ENCODE results near the gene KDM2B. TPM values are rescaled to one million over a fixed set of nuclear protein-coding genes. Genes with fewer than 3 reads are reported as not detected.

KDM2B gene
- total RNA-seq, 2 donors from 2014 or later, result 14.7 to 24.5 TPM

DNA sequence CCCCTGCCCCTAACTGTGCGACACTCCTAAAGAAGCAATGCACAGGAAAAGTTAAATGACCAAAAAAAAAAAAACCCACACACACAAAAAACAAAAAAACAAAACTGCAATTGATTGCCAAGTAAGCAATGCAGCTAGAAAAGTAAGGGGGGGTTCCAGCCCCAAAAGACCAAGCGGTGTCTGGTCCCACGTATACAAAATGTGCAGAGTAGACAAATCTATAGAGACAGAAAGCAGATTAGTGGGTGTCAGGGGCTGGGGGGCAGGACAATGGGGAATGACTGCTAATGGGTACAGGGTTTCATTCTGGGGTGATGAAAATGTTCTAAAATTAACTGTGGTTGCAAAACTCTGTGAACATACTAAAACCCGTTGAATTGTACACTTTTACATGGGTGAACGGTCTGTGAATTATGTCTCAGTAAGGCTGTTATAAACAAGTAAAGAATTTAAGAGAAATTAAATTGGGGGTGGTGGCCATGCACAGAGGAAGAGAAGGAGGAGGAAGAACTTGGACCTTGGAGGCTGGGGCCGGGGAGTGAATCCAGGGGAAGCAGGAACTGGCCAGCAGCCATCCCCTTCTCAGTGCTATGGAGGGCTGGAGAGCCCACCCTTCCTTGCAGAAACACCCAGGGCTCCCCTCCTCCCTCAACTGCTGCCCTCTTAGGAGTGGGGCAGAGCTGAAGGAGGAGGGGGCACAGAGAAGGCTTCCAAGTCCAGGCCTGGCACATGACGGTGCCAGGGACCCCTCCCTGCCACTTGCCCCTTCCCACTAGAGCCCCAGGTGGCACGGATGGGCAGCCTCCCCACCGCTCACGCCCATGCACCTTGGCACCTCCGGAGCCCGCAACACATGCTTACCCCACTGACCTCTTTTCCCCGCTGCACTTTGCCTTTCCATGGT is 45.4 kb downstream of the KDM2B start:
- peak overlapping the region; percentile 69 for H3K4me3 ChIP-seq
- no peaks in the 10 kb centered on the region for H3K36me3 ChIP-seq
- no peaks in the 10 kb centered on the region for H3K27me3 ChIP-seq
- peak overlapping the region; percentile 47 to 79 for H3K9ac ChIP-seq (ENCODE audit: low read depth in 2 of 2, low read length in 2 of 2)
- no peak for TF ChIP-seq CTCF (IDR thresholded peaks at IDR 0.05)
- peaks cover 15% of the 10 kb centered on the region for H3K4me1 ChIP-seq
- peak; percentile 25 for DNase-seq
- peak overlapping the region; percentile 87 for H3K27ac ChIP-seq
- intact Hi-C loops (cut with DNase I), result no loop called here
- no peaks in the 10 kb centered on the region for H3K9me3 ChIP-seq

DNA sequence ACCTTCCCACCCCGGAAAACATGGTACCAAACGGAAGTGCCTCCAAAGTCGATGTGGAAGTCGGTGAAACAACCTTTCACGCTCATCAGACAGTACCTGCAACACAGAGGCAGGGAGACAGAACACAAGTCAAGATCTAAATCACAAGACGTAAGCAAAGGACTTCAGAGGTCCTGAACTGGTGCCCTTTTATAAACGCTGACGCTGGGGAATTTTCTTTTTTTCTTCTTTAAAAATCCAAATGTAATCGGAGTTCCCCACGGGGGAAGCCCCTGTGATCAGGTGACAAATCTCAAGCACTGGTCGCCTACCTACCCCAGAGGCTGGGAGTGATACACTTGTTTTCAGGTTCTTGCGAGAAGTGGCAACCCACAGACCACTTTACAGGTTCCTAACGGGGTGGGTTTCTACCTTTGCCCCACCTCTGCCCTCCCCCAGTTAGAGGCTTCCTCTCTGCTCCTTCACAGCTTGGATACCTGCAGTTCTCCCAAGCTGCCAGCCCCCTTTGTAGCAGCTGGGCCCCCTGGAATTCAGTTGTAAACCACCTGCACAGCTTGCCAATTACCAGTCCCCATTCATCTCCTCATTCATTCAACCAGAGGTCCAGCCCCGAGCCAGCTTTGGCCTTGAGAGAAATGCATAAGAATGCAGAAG is 46.2 kb downstream of the KDM2B start:
- no peak for TF ChIP-seq CTCF (IDR thresholded peaks at IDR 0.05)
- H3K27ac ChIP-seq, result no peak overlapping the region
- no peaks in the 10 kb centered on the region for H3K36me3 ChIP-seq
- H3K27me3 ChIP-seq, result no peaks in the 10 kb centered on the region
- H3K9ac ChIP-seq (ENCODE audit: low read depth in 2 of 2, low read length in 2 of 2), result no peak overlapping the region
- no peaks in the 10 kb centered on the region for H3K9me3 ChIP-seq
- peaks cover 15% of the 10 kb centered on the region for H3K4me1 ChIP-seq
- intact Hi-C loops (cut with DNase I), result no loop called here
- no peak for DNase-seq
- no peak overlapping the region for H3K4me3 ChIP-seq

DNA sequence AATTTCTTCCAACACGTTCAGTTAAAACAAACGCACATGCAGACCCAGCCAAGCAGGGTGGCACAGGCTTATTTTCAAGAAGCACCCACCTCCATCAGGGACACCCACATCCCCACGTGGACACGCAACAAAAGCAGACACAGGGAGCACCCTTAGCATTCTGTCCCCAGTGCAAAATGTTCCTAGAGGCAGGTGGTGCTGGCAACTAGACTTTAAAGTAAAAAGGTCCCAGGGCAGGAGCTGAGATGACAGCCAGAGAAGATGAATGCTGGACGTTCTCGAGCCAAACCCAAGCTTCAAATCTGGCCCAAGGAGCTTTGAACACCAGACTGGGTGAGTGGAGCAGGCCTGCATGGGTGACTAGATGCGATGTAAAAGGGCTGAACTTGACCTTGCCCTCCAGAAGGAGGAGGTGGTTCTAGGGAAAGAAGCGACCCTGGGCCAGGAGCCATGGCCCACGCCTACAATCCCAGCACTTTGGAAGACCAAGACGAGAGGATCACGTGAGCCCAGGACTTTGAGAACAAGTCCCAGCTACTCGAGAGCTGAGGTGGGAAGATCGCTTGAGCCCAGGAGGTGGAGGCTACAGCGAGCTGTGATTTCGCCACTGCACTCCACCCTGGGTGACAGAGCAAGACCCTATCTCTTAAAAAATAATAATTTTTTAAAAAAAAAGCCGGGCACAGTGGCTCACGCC is 47.3 kb downstream of the KDM2B start:
- intact Hi-C loops (cut with DNase I), result no loop called here
- H3K4me1 ChIP-seq, result peaks cover 11% of the 10 kb centered on the region

GRCh38 chr12:121532503-121533393 is 48.1 kb downstream of the KDM2B start:
- no peak for TF ChIP-seq CTCF (IDR thresholded peaks at IDR 0.05)
- Histone ChIP-seq H3K27me3 (no peaks in the 10 kb centered on the region), H3K4me1 (peaks cover 7% of the 10 kb centered on the region), H3K9me3 (no peaks in the 10 kb centered on the region), H3K4me3 (no peak overlapping the region), H3K27ac (no peak overlapping the region), H3K9ac (ENCODE audit: low read depth in 2 of 2, low read length in 2 of 2) (no peak overlapping the region), H3K36me3 (no peaks in the 10 kb centered on the region)
- intact Hi-C loops (cut with DNase I), result no loop called here
- no peak for DNase-seq

More for the DNA sequence above, 47.3 kb downstream of the KDM2B start:
- no peaks in the 10 kb centered on the region for H3K9me3 ChIP-seq
- no peak for TF ChIP-seq CTCF (IDR thresholded peaks at IDR 0.05)
- DNase-seq, result no peak
- no peaks in the 10 kb centered on the region for H3K36me3 ChIP-seq
- H3K4me3 ChIP-seq, result no peak overlapping the region
- H3K9ac ChIP-seq (ENCODE audit: low read depth in 2 of 2, low read length in 2 of 2), result no peak overlapping the region
- no peaks in the 10 kb centered on the region for H3K27me3 ChIP-seq
- no peak overlapping the region for H3K27ac ChIP-seq

DNA sequence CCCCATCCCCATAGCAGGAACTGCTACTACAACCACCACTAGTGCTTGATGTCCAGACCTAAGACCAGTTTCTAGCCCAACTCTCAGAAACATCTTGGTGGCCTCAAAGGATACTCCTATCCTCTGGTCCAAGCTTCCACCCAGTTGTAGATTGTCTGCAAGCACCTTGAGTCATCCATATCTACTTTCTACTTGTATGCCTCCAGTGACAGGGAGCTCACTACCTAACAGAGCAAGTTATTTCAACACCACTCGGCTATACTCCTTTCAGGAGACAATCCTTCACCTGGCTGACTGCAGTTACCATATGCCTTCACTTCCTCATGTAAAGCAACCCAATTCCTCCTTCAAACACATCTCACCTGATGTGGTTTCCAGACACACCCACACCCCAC is 49.5 kb downstream of the KDM2B start:
- TF ChIP-seq CTCF (IDR thresholded peaks at IDR 0.05), result no peak
- Histone ChIP-seq H3K9ac (ENCODE audit: low read depth in 2 of 2, low read length in 2 of 2) (no peak overlapping the region), H3K4me3 (no peak overlapping the region), H3K27ac (no peak overlapping the region), H3K9me3 (no peaks in the 10 kb centered on the region), H3K27me3 (no peaks in the 10 kb centered on the region), H3K4me1 (peaks cover 3% of the 10 kb centered on the region), H3K36me3 (no peaks in the 10 kb centered on the region)
- no peak for DNase-seq
- intact Hi-C loops (cut with DNase I), result no loop called here
